GM12878 (cell line): ENCODE data around the gene BMP7.

Source experiments
- CHD2 ChIP-seq: IDR thresholded peaks from 2 replicates; pipeline ENCODE4 v1.6.1; 2011; ENCODE audit warnings: low read depth, low read length, improper control_type of control experiment, borderline replicate concordance
- HDGF ChIP-seq: fragments of 450-650 bp; IDR thresholded peaks from 2 replicates; pipeline ENCODE4 v1.6.1; 2016; ENCODE audit warnings: antibody characterized with exemption
- LARP7 ChIP-seq: fragments of 450-650 bp; IDR thresholded peaks from 2 replicates; pipeline ENCODE4 v1.6.1; 2017; ENCODE audit warnings: mild to moderate bottlenecking
- POLR2A ChIP-seq: IDR thresholded peaks from 2 replicates; pipeline ENCODE4 v1.6.1; 2011; ENCODE audit warnings: low read depth, mild to moderate bottlenecking, low read length
- RFX5 ChIP-seq: IDR thresholded peaks from 2 replicates; pipeline ENCODE4 v1.6.1; 2011; ENCODE audit warnings: low read depth, low read length, improper control_type of control experiment
- SMC3 ChIP-seq: IDR thresholded peaks from 2 replicates; pipeline ENCODE4 v1.6.1; 2011; ENCODE audit warnings: low read length, improper control_type of control experiment, borderline replicate concordance
- SP1 ChIP-seq: IDR thresholded peaks from one replicate; pipeline ENCODE4 v1.6.1; 2011; ENCODE audit warnings: low read depth, low read length
- YY1 ChIP-seq: IDR thresholded peaks from 2 replicates; pipeline ENCODE4 v1.6.1; 2011; ENCODE audit warnings: low read depth, mild to moderate bottlenecking, low read length
- ZBED1 ChIP-seq: IDR thresholded peaks from 2 replicates; pipeline ENCODE4 v1.6.1; 2016; ENCODE audit warnings: borderline replicate concordance
- TF ChIP-seq, protein P1 (sequence below): IDR thresholded peaks from 2 replicates; pipeline ENCODE4 v1.6.1; 2011; ENCODE audit warnings: low read depth, mild to moderate bottlenecking, low read length, moderate library complexity, borderline replicate concordance; ENCODE audit errors: extremely low read depth
- TF ChIP-seq, protein P2 (sequence below): fragments of 450-650 bp; IDR thresholded peaks from 2 replicates; pipeline ENCODE4 v1.6.1; 2017; ENCODE audit warnings: mild to moderate bottlenecking, low read depth, inconsistent platforms; ENCODE audit not compliant: poor library complexity, severe bottlenecking
- TF ChIP-seq, protein P3 (sequence below): fragments of 450-650 bp; IDR thresholded peaks from 2 replicates; pipeline ENCODE4 v1.6.1; 2016; ENCODE audit warnings: mild to moderate bottlenecking
- TF ChIP-seq, protein P4 (sequence below): IDR thresholded peaks from 2 replicates; pipeline ENCODE4 v1.6.1; 2012; ENCODE audit warnings: mild to moderate bottlenecking, low read depth, low read length

DNA sequence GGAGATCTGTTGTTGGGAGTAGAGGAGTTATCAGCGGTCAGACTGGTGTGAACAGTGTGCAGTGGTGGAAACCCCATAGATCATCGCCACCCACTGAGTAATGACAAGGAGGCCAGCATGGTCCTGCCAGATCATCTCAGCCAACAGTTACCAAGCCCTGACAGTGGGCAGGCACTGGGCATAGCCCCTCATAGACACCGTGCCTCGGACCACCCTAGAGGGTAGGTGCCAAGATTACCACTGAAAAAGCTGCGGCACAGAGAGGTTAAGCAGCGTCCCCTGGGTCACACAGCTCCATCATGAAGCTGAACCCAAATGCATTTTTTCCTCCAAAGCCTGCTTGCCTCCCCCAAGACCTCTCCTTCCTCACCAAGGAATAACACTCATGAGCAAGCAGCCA lies 21.5 kb upstream of the BMP7 start:
- no peak for TF ChIP-seq ZBED1
- no peak for TF ChIP-seq RFX5
- no peak for TF ChIP-seq SMC3
- TF ChIP-seq SP1, result no peak
- TF ChIP-seq LARP7, result no peak
- TF ChIP-seq, protein P1, sequence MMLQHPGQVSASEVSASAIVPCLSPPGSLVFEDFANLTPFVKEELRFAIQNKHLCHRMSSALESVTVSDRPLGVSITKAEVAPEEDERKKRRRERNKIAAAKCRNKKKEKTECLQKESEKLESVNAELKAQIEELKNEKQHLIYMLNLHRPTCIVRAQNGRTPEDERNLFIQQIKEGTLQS, result no peak
- no peak for TF ChIP-seq HDGF
- TF ChIP-seq POLR2A, result no peak
- TF ChIP-seq, protein P2, sequence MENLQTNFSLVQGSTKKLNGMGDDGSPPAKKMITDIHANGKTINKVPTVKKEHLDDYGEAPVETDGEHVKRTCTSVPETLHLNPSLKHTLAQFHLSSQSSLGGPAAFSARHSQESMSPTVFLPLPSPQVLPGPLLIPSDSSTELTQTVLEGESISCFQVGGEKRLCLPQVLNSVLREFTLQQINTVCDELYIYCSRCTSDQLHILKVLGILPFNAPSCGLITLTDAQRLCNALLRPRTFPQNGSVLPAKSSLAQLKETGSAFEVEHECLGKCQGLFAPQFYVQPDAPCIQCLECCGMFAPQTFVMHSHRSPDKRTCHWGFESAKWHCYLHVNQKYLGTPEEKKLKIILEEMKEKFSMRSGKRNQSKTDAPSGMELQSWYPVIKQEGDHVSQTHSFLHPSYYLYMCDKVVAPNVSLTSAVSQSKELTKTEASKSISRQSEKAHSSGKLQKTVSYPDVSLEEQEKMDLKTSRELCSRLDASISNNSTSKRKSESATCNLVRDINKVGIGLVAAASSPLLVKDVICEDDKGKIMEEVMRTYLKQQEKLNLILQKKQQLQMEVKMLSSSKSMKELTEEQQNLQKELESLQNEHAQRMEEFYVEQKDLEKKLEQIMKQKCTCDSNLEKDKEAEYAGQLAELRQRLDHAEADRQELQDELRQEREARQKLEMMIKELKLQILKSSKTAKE, result no peak
- TF ChIP-seq, protein P3, sequence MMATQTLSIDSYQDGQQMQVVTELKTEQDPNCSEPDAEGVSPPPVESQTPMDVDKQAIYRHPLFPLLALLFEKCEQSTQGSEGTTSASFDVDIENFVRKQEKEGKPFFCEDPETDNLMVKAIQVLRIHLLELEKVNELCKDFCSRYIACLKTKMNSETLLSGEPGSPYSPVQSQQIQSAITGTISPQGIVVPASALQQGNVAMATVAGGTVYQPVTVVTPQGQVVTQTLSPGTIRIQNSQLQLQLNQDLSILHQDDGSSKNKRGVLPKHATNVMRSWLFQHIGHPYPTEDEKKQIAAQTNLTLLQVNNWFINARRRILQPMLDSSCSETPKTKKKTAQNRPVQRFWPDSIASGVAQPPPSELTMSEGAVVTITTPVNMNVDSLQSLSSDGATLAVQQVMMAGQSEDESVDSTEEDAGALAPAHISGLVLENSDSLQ, result no peak
- TF ChIP-seq, protein P4, sequence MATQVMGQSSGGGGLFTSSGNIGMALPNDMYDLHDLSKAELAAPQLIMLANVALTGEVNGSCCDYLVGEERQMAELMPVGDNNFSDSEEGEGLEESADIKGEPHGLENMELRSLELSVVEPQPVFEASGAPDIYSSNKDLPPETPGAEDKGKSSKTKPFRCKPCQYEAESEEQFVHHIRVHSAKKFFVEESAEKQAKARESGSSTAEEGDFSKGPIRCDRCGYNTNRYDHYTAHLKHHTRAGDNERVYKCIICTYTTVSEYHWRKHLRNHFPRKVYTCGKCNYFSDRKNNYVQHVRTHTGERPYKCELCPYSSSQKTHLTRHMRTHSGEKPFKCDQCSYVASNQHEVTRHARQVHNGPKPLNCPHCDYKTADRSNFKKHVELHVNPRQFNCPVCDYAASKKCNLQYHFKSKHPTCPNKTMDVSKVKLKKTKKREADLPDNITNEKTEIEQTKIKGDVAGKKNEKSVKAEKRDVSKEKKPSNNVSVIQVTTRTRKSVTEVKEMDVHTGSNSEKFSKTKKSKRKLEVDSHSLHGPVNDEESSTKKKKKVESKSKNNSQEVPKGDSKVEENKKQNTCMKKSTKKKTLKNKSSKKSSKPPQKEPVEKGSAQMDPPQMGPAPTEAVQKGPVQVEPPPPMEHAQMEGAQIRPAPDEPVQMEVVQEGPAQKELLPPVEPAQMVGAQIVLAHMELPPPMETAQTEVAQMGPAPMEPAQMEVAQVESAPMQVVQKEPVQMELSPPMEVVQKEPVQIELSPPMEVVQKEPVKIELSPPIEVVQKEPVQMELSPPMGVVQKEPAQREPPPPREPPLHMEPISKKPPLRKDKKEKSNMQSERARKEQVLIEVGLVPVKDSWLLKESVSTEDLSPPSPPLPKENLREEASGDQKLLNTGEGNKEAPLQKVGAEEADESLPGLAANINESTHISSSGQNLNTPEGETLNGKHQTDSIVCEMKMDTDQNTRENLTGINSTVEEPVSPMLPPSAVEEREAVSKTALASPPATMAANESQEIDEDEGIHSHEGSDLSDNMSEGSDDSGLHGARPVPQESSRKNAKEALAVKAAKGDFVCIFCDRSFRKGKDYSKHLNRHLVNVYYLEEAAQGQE, result no peak
- no peak for TF ChIP-seq CHD2
- no peak for TF ChIP-seq YY1
